Panc1 (cell line): ENCODE results near the gene FTL.

Experiments used
- POLR2AphosphoS5 ChIP-seq: IDR thresholded peaks from 2 replicates; pipeline ENCODE4 v1.6.1; 2012; ENCODE audit warnings: mild to moderate bottlenecking, low read depth, low read length, moderate library complexity
- TF ChIP-seq, protein P1 (sequence below): fragments of 450-650 bp; IDR thresholded peaks from 2 replicates; pipeline ENCODE4 v1.5.1; 2017; ENCODE audit warnings: mild to moderate bottlenecking
- TF ChIP-seq, protein P2 (sequence below), 2 experiments: IDR thresholded peaks; 2 replicates each; pipeline ENCODE4 v1.6.1; 2011 to 2012; ENCODE audit warnings: low read depth in 2 of 2, control low read depth in 1 of 2, low read length in 1 of 2, mild to moderate bottlenecking in 1 of 2, moderate library complexity in 1 of 2; ENCODE audit not compliant: insufficient read depth in 1 of 2

DNA sequence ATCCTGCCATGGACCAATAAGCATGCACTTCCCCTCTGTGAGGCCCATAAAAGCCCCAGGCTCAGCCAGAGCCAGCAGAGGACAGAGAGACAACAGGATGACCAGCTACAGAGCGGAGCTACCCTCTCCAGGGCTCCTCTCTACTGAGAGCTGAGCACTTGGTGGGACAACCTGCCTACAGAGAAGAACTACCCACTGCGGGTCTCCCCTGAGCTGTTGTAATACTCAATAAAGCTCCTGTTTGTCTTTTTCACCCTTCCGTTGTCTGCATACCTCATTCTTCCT lies 17.9 kb upstream of the FTL start:
- TF ChIP-seq, protein P1, sequence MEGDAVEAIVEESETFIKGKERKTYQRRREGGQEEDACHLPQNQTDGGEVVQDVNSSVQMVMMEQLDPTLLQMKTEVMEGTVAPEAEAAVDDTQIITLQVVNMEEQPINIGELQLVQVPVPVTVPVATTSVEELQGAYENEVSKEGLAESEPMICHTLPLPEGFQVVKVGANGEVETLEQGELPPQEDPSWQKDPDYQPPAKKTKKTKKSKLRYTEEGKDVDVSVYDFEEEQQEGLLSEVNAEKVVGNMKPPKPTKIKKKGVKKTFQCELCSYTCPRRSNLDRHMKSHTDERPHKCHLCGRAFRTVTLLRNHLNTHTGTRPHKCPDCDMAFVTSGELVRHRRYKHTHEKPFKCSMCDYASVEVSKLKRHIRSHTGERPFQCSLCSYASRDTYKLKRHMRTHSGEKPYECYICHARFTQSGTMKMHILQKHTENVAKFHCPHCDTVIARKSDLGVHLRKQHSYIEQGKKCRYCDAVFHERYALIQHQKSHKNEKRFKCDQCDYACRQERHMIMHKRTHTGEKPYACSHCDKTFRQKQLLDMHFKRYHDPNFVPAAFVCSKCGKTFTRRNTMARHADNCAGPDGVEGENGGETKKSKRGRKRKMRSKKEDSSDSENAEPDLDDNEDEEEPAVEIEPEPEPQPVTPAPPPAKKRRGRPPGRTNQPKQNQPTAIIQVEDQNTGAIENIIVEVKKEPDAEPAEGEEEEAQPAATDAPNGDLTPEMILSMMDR = no peak
- TF ChIP-seq POLR2AphosphoS5 = no peak
- TF ChIP-seq, protein P2, sequence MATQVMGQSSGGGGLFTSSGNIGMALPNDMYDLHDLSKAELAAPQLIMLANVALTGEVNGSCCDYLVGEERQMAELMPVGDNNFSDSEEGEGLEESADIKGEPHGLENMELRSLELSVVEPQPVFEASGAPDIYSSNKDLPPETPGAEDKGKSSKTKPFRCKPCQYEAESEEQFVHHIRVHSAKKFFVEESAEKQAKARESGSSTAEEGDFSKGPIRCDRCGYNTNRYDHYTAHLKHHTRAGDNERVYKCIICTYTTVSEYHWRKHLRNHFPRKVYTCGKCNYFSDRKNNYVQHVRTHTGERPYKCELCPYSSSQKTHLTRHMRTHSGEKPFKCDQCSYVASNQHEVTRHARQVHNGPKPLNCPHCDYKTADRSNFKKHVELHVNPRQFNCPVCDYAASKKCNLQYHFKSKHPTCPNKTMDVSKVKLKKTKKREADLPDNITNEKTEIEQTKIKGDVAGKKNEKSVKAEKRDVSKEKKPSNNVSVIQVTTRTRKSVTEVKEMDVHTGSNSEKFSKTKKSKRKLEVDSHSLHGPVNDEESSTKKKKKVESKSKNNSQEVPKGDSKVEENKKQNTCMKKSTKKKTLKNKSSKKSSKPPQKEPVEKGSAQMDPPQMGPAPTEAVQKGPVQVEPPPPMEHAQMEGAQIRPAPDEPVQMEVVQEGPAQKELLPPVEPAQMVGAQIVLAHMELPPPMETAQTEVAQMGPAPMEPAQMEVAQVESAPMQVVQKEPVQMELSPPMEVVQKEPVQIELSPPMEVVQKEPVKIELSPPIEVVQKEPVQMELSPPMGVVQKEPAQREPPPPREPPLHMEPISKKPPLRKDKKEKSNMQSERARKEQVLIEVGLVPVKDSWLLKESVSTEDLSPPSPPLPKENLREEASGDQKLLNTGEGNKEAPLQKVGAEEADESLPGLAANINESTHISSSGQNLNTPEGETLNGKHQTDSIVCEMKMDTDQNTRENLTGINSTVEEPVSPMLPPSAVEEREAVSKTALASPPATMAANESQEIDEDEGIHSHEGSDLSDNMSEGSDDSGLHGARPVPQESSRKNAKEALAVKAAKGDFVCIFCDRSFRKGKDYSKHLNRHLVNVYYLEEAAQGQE (IDR thresholded peaks at IDR 0.05; ENCODE audit: insufficient read depth in 1 of 2, low read depth in 2 of 2, low read length in 1 of 2) = no peak
